GM12872 (cell line): ENCODE results near the gene PAQR9.

ENCODE experiments used
- TF ChIP-seq, protein P1 (sequence below): IDR thresholded peaks from 3 replicates; pipeline ENCODE4 v1.5.1; 2011; ENCODE audit warnings: low read depth, mild to moderate bottlenecking, low read length, moderate library complexity; ENCODE audit not compliant: insufficient read depth

Gene PAQR9

DNA sequence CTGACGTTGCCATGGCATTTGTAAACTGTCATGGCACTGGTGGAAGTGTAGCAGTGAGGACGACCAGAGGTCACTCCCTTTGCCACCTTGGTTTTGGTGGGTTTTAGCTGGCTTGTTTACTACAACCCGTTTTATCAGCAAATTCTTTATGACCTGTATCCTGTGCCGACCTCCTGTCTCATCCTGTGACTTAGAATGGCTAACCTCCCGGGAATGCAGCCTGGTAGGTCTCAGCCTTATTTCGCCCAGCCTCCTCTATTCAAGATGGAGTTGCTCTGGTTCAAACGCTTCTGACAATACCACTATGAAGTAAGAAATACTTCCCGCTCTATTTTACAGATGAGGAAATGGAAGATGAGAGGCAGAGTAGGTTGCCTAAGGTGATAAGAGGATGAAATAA is 16.6 kb downstream of the PAQR9 start:
- TF ChIP-seq, protein P1, sequence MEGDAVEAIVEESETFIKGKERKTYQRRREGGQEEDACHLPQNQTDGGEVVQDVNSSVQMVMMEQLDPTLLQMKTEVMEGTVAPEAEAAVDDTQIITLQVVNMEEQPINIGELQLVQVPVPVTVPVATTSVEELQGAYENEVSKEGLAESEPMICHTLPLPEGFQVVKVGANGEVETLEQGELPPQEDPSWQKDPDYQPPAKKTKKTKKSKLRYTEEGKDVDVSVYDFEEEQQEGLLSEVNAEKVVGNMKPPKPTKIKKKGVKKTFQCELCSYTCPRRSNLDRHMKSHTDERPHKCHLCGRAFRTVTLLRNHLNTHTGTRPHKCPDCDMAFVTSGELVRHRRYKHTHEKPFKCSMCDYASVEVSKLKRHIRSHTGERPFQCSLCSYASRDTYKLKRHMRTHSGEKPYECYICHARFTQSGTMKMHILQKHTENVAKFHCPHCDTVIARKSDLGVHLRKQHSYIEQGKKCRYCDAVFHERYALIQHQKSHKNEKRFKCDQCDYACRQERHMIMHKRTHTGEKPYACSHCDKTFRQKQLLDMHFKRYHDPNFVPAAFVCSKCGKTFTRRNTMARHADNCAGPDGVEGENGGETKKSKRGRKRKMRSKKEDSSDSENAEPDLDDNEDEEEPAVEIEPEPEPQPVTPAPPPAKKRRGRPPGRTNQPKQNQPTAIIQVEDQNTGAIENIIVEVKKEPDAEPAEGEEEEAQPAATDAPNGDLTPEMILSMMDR: no peak

DNA sequence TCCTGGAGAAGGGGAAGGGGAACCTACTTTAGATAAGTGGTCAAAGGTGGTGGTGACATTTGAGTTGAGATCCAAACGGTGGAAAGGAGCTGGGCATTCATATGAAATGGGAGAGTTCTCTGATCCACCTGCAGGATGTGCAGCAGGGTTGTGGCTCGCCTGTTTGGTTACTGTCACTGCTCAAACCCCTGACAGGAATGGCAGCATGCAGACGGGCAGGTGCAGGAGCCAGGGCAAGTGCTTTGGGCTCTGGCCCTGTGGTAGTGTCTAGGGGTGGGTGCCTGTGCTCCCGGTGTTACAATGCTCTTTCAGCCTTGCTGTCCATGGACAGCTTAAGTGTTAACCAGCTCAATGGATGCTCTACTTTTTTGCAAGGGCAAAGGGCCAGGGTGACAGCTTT is 18.5 kb downstream of the PAQR9 start:
- TF ChIP-seq, protein P1: no peak

DNA sequence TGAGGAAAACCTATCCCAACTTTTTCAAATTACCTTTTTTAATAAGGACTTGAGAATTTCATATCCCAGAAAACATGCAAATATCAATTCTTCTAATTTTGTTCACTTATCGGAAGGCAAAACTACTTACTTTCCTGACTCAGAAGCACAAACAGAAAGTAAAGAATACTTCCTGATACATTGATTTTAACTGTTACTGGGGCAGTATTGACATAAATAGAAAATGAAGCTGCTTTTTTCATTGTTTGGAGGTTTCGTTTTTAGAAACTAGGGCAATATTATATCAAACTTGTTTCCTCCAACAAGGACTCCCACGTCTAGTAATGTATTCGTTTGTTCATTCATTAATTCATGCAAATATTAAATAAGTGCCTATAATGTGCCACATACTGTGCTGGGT is 19.1 kb downstream of the PAQR9 start:
- TF ChIP-seq, protein P1: no peak

DNA sequence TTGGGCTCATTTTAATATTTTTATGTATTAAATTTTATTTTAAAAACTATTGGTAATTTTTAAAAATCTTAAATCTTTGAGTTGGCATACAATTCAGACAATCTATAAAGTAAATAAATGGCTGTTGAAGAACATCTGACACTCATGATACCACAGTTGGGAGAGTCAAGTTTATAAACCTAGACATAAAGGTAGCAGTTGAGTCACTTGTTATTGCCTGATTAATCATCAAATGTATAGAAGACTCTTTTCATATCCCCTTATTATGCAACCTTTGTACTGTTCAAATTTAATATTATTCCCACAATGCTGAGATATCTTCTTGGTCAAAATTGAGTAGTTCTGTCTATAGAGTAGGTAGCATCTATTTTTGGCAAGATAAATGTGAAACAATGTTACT is 19.6 kb downstream of the PAQR9 start:
- TF ChIP-seq, protein P1: no peak

DNA sequence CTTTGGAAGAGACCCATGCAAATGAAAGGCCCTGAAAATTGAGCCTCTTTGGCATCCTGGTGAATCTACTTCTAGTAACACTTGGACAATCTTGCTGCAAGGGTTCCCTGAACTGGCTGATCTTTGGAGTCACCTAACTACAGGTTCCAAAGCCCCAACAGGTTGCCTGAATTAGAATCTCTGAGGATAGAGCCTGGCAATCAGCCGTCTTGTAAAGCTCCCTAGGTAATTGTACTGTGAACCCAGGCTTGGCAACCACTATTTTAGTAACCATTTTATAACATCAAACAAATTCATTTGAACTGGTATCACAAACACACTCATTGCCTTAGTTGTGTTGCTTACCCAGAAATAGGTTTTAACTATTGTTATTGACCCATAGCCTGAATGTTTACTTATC is 20.1 kb downstream of the PAQR9 start:
- TF ChIP-seq, protein P1: no peak

DNA sequence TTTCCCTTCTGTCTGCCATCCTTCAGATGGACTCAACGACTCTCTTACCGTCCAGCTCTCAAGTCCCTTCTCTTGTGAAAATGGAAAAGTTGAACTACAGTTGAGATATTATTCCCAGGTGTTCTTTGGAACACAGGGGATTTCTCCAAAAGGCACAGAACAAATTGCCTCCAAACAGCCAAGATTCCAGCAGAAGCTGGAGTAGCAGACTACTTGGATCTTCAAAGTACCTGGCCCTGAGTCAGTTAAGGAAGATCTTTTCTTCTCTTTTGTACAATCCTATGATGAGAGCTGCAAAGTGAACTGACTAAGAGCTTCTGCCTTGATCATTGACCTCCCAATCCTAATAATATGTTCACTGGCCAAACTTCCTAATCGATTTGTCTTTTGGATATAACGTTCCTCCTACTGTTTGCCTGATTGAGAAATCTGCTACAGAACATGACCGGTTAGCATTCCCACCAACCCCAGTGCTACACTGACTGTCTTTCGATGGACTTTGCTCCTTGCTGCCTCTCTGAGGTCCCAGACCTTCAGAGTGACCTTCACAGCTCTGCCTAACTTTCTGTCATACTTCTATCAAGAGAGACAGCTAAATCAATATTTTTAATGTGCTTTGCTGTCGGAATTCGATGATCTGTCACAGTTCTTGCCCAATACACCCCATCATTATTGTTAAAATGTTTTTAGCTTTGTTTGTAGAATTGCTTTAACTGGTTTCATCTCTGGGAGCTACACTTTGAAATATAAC is 21.9 kb downstream of the PAQR9 start:
- TF ChIP-seq, protein P1: no peak

DNA sequence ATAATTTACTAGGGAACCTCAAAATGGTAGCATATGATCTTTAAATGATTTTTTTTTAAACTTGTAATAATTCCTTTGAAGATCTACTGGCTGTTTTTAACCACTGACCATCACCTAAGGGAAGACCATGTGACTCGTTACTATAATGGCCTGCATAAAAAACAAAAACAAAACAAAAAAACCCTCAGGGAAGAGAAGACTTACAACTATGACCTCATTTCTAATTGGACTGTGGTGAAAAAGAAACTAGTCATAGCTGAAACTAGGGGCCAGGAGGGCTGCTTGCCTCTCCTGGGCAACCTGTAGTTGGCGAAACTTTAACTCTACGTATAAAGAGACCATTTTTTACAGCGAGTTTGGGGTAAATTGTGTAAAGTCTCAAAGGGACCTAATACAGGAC is 23.0 kb downstream of the PAQR9 start:
- TF ChIP-seq, protein P1: no peak
